Left cardiac atrium (tissue), 4 donors: ENCODE results near the gene PRDM15. TPM values are rescaled to one million over a fixed set of nuclear protein-coding genes. Genes with fewer than 3 reads are reported as not detected.

ENCODE experiments used
- ATAC-seq, 2 donors: fragments of 200-7000 bp; cut with Tn5 transposase; one replicate each; pipeline ENCODE4 v1.9.1; 2020; ENCODE audit warnings: mild to moderate bottlenecking in 2 of 2, moderate library complexity in 2 of 2
- DNase-seq: peaks from one replicate; pipeline ENCODE4 v3.0.0-alpha.2; 2020
- intact Hi-C, 2 donors: fragments of 100-400 bp; cut with DNase I; formaldehyde crosslinking; loops; one replicate each; pipeline versions ENCODE4 v1.14.1 to v1.15.1; 2022 to 2023
- total RNA-seq, 2 donors: library from RNA; stranded (reverse); fragmentation: NEBNext Ultra II Directional; extraction: Animal tissue kit (Norgen Biotek cat#: 25700); gene quantifications; one replicate each; pipeline ENCODE4 v1.2.1, GENCODE V29; 2021
- donor health status: DM: no; HTN: yes; CAD: no.
- donor health status: DM: no; HTN: yes; CAD: no; lungs with severe emphysema.
- donor health status: DM: yes; HTN: yes; CAD: no.
- donor health status: Dilated cardiomyopathy.

Gene PRDM15
- total RNA-seq, 2 donors from 2014 or later, result 6.5 TPM

DNA sequence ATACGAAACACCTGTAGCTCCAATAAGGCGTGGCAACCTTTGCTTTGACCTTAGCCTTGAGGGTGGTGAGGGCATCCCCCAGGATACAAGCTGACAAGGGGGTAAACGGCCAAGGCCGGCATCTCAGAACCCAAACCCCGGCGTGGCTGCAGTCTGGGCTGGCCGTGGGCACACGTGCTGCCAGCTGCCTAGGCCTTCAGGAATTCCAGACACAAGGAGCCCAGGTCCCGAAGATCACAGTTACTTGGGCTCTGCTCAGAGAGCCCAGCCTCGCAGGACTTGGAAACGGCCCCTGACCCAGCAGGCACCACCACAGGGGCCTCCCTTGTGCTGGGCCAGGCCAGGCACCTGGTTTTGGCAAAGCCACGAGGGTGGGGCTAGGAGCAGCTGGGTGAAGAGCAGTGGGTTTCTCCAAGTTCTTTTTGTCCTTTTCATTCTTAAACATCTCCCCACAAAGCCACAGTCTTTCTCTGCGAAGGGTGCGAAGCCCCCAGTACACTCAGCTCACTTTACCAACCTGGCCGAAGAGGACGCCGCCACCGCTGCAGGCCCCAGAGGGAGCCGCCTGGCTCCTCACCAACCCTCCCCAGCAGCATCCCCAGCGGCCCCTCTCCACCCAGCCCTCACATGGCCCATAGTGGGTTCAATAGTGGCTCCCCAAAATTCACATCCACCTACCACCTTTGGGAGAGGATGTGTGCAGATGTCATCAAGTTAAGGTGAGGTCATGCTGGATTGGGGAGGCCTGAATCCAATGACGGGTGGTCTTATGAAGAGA is 26.8 kb downstream of the PRDM15 start:
- DNase-seq (no peak), ATAC-seq (no peak)
- intact Hi-C loops, result no loop called here

DNA sequence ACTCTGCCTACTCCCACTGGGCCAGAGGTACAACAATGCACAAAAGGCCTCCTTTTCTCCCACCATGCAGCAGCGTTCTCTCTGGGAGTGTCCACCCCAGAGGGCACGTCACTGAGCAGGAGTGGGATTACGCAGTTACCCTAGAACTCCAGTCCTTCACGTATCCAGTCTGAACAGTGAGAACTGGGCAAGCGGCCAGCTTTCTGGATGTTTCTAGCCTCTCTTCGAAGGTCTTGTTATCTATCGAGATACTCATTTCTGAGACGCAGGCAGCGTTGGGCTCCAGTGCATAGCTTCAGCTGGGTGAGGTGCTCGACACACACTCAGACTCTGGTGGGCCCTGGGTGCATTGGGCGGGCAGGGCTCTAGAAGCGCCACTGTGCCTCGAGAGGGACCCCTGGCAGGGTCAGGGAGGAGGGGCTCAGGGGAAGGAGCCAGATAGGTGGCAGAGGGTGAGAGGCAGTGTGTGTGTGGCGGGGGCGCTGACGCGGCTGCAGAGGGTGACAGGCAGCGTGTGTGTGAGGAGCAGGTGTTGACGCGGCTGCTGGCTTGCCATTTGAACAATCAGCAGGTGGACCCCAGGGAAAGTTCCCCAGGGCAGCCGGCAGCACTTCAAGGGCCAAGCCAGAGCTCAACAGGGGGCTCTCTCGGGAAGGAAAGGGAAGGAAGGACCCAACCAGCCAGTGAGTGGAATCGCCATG is 27.9 kb downstream of the PRDM15 start:
- intact Hi-C loops, result no loop called here
- peak in 1 of 2 donors; percentile 21 for ATAC-seq
- peak; percentile 41 for DNase-seq

DNA sequence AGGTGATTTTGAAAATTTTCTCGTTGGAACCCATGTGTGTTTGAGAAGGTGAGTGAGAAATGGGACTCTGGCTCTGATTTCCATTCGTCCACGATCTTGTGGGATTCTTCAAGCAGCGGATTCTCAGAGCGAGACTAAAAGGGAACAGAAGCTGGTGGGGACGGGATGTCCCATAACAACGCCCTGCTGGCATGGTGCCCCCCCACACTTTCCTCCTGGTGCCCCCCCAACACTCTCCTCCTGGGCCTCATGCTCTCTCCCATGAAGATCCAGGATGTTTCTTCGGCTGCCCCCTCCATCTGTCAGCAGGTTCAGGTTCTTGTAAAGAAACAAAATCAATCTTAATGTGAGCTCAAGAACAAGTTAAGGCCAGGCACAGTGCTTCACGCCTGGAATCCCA is 29.1 kb downstream of the PRDM15 start:
- intact Hi-C loops, result no loop called here
- no peak for ATAC-seq
- no peak for DNase-seq

DNA sequence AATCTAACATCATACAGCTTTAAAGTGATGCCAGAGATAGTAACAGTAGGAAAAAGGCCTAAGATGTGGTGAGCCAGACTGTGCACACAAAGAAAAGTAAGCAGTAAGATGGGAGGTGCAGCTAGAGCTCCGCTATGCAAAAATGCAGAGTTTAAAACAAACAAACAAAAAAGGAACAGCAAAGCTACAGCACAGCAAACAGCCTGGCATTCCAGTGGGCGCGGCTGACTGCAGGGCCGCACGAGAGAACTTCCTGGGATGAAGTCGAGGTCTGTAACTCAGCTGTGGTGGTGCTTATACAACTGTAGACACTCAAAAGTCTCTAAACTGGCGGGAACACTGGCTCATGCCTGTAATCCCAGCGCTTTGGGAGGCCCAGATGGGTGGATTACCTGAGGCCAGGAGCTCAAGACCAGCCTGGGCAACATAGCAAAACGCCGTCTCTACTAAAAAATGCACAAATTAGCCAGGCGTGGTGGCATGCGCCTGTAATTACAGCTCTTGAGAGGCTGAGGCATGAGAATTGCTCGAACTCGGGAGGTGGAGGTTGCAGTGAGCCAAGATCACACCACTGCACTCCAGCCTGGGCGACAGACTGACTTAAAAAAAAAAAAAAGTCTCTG is 30.1 kb downstream of the PRDM15 start:
- ATAC-seq (no peak), DNase-seq (no peak)
- intact Hi-C loops, result no loop called here

DNA sequence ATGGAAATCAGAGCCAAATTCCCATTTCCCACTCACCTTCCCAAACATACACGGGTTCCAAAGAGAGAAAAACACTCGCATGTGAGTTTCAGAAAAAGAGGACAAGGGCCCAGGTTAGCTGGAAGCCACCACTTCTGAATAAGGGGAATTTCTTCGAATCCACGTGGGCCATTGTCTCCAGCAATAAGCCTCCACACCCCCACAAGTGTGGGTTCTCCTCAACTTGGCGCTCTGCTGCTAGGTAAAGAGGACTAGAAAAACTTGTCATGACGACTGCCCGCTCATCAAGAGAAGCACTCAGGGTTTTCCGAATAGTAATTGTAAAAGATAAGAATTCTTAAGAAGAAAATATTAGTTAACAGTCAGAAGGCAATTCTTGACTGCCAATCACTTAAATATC is 30.6 kb downstream of the PRDM15 start:
- intact Hi-C loops, result no loop called here
- ATAC-seq (no peak), DNase-seq (no peak)

DNA sequence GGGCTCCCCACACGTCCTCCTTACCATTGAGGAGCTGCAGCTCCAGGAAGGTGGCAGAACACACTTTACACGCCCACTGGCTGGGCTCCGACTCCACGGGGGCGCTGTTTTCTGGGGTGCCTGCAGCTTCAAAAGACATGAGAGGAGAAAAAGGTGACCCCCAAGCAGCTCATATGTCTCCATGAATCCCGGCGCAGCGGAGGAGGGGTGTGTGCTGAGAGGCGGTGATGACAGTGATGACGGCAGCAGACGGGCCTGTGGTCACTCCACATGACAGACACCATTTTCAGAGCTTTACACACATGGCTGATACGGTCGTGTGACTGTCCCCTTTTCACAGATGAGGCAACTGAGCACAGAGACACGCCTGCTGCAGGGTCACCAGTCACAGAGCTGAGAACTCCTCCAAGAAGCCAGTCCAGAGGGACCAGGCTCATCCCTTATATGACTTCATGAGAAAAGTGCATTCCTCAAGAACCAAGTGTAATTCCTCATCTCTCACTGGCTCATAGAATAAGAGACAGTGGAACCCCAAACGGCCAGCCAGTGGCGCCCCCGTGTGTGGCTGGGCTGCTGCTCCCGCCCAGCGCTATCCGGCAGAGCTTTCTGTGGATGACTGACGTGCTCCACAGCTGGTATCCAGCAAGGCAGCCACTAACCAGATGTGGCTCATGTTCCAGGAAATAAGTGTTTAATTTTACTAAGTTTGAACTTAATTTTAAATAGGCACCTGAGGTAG is 31.9 kb downstream of the PRDM15 start:
- ATAC-seq, result no peak
- intact Hi-C loops, result no loop called here

DNA sequence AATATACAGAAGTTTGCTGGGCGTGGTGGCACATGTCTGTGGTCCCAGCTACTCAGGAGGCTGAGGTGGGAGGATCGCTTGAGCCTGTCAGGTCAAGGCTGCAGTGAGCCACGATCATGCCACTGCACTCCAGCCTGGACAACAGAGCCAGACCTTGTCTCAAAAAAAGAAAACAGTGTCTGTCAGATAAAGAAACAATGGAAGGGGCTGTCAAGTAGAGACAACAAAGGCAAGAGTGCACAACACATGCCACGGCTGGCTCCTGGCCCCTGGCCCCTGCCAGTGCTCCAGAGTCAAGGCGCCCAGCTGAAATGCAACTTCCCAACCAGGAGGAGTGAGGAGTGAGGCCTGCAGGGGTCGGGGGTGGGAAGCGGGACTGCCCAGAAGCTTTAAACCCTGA is 32.6 kb downstream of the PRDM15 start:
- no peak for ATAC-seq
- intact Hi-C loops, result no loop called here
- DNase-seq, result no peak

More for the DNA sequence above, 31.9 kb downstream of the PRDM15 start:
- no peak for DNase-seq

DNA sequence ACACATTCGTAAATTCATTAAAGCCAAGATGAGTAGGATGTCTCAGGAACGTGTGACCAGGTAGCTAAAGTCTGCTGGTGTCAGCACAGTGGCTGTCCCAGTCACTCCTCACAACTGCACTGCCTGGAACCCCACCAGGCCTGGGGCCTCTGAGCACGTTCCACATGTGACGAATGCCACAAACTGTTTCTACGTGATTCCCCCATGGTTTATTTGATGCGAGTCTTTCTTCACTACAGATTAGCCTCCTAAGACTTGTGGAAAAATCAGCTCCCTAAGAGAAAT is 33.2 kb downstream of the PRDM15 start:
- ATAC-seq (peak in 1 of 2 donors; percentile 23), DNase-seq (no peak)
- intact Hi-C loops, result no loop called here

DNA sequence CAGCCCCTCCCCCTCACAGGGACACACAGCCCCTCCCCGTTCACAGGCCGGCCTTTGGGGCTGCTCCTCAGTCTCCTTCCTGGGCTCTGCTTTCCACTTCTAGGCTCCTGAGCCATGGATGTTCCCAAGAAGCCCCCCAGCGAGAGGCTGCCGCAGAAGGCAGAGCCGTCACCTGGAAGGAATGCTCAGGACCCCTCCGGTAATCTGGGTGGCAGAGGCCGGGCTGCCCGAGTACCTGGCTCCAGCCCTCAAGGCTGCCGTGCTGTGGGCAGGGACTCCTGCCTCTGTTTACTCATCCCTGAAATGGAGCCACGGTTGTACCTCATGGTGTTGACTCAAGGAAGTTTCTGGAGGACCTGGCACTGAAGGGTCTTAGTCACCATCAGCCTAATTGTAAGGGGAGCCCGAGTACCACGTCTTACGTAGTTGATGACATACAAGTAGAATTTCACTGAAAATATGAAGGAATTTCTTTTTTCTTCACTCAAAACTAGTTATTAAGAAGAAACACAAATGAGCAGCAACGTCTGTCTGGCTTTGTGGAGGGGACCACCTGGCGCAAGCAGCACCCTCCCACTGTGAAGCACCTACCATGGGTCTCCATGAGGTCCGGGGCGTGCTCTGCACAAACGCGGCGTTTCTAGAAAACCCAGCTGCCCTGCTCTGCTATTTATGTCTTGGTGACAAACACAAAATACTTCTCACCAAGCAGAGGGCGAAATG is 33.7 kb downstream of the PRDM15 start:
- ATAC-seq, result no peak
- no peak for DNase-seq
- intact Hi-C loops, result no loop called here

DNA sequence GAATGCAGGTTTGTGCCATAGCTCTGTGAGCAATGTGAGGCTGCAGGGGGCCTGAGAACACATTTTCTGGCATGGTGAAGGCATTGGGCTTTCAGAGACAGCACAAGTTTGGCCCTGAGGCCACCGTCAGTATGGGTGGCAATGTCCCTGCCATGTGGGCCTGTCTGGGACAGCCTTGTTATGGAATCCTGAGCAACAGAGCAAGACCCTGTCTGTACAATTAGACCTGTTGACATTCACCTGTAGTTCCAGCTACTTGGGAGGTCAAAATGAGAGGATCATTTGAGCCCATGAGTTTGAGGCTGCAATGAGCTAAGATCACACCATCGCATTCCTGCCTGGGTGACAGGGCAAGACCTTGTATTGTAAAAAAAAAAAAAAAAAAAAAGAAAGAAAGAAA is 35.6 kb downstream of the PRDM15 start:
- ATAC-seq (no peak), DNase-seq (no peak)
- intact Hi-C loops, result no loop called here

DNA sequence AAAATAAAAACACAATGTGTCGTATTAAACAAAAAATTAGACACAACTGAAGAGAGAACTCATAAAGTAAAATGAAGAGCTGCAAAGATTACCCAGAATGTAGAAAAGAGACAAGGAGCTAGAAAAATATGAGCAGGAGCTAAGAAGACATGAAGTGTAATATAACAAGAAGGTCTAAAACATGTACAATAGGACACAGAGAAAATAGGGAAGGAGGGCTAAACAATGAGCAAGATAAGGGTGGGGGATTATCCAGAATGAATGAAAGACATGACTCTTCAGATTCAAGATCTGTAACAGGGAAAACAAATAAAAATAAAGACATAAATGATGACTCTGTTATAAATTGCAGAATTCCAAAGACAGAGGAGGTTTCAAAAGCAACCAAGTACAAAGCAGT is 38.3 kb downstream of the PRDM15 start:
- no peak for ATAC-seq
- intact Hi-C loops, result no loop called here
- no peak for DNase-seq

DNA sequence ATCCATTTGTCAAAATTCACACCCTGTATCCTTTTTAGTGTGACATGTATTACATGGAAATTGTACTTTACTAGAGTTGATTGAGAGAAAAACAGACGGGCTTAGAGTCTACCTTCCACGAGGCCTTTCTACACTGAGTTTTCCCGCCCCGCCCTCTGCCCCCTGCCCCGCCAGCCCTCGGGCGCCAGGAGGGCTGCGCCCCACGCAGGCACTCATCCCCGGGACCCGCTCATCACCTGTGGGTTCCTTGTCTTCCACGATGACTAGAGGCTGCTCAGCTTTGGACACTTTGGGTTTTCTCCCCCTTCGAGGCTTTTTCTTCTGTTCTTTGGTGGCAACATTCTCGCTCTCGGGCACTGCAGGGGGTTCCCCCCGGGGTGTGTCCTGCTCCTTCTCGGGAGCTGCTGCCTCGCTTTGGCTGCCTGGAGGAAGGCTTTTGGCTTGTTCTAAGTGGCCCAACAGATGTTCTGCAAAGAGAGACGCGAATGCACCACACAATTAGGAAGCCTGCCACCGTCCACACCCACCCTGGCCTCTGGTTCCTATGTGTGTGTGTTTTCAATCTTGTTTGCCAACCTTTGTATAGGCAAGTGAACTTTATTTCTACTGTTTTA is 39.6 kb downstream of the PRDM15 start:
- no peak for ATAC-seq
- intact Hi-C loops, result no loop called here
- DNase-seq, result no peak

DNA sequence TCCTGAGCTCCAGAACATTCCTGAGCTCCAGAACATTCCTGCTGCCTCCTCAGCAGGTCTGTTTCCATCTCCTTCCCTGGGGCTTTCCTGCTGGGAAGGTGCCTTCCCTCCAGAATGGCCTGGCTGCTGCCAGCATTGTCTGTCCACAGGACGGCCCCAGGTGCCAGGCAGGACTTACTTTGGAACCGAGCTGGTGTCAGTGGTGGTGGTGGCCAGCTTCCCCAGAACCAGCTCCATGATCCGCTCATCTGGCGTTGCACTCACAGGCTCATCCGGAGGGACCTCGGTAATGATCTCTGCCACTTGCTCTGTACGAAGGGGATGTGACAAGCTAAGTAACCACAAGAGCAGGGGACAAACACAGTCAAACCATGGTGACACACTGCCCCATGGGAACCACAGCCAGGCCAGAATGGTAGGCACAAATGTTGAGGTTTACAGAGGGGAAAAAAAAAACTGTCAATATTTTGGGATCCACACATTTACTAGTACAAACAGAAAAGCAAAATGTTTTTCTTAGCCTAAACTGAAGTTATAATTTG is 41.3 kb downstream of the PRDM15 start:
- no peak for ATAC-seq
- DNase-seq, result no peak
- intact Hi-C loops, result no loop called here

DNA sequence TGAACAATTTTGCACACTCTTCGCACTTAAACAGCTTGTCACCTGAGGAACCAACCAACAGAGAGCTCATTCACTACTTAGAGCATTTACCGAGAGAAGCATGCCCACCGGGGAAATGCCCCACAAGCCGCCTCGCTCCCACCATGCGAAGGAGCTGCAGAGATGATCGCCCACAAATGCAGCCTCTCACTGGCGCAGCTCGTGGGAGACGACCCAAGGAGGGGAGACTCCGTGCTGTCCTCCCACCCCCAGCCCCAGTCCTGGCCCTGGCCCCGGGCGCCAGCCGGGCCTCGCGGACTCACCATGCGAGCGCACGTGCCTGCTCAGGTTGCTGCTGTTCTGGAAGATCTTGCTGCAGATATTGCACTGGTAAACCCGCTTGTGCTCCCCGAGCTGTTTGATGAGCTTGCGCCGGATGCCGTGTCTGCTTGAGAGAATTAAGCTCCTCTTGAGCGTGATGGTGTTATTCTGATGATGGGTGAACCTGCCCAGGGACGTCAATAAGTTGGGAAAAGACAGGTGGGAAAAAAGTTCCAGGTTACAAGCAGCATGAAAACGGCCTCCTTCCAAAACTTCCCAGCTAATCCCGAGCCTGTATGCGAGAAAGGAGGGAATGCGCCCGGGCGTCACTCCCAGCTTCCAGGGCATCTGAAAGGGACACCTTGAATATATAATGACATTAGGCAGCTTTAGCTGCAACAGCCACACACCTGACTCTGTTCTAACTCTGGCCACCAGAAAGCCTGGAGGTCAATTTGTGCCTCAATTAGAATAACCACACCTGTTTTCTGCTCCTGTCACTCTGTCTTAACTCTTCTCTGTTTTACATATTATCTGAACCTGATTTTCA is 42.8 kb downstream of the PRDM15 start:
- intact Hi-C loops, result no loop called here
- ATAC-seq (no peak), DNase-seq (no peak)

DNA sequence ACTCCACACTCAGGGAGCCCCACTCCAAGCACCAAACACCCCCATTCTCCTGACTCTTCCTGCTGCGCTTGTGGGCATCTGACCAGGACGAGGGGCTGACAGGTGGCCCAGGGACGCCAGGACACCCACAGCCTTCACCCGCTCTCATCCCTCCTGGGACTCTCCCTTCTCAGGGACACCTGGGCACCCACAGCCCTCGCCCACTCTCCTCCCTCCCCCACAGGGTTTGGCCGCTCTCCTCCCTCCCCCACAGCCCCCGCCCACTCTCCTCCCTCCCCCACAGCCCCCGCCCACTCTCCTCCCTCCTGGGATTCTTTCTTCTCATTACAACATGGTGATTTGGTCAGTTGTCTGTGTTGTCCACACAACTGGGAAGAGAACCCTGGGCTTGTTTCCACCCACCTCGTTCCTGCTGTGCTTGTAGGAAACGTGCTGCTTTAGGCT is 43.4 kb downstream of the PRDM15 start:
- DNase-seq (no peak), ATAC-seq (peak in 1 of 2 donors; percentile 30)
- intact Hi-C loops, result no loop called here

DNA sequence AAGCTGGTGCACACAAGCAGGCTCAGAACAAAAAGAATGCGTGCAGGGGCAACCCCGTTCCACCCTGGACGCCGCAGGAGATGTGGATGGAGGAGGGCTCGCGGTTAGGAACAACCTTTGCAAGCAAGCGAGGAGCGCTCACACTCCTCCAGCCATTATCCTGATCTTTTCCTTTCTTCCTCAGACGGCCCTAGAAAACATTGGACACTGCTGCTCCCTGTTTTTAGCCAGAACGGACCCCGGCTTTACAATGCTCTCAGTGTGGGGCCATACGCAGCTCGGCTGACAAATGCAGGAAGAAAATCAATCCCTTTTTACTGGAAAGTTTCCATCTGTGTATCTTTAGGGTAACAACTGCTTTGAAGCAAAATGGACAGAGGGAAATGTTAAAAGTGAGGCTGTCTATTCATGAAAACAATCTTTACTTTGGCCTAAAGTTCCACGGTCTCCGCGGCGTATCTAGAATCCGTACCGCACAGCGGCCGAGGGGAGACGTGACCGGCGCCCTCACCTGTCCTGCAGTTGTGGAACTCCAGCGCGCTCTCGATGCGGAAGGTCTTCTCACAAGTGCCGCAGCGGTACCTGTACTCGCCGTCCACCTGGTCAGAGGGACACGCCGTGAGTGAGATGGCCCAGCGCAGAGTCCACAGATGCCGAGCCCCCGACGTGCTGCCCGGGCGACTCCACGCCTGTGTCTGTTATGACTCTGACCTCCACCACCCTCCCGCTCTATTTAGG is 44.0 kb downstream of the PRDM15 start:
- ATAC-seq, result no peak

More for the DNA sequence above, 44.0 kb downstream of the PRDM15 start:
- no peak for DNase-seq
- intact Hi-C loops, result no loop called here
